ENCODE measurements around the gene PIP4K2B.

PIP4K2B gene

GRCh38 chr17:38743556-38744171 is 55.7 kb downstream of the PIP4K2B start:
- DNase-seq: no peak

GRCh38 chr17:38742411-38743308 is 56.7 kb downstream of the PIP4K2B start:
- DNase-seq: no peak

- no peak for DNase-seq
Observed at GRCh38 chr17:38741921-38742410, 57.4 kb downstream of the PIP4K2B start.

- no peak for DNase-seq
Observed at GRCh38 chr17:38741461-38741860, 57.9 kb downstream of the PIP4K2B start.

- DNase-seq: no peak
Observed at GRCh38 chr17:38740806-38741205, 58.5 kb downstream of the PIP4K2B start.

GRCh38 chr17:38740044-38740443 is 59.3 kb downstream of the PIP4K2B start:
- no peak for DNase-seq

GRCh38 chr17:38739305-38739704 is 60.1 kb downstream of the PIP4K2B start:
- DNase-seq: no peak

GRCh38 chr17:38738686-38739085 is 60.7 kb downstream of the PIP4K2B start:
- DNase-seq: no peak

GRCh38 chr17:38738007-38738662 is 61.2 kb downstream of the PIP4K2B start:
- DNase-seq: no peak

GRCh38 chr17:38735161-38735997 is 64.0 kb downstream of the PIP4K2B start:
- DNase-seq: peak; percentile 37

GRCh38 chr17:38733982-38734973 is 65.1 kb downstream of the PIP4K2B start:
- no peak for DNase-seq

- DNase-seq: no peak
Observed at GRCh38 chr17:38733282-38733981, 65.9 kb downstream of the PIP4K2B start.

GRCh38 chr17:38732376-38733281 is 66.7 kb downstream of the PIP4K2B start:
- no peak for DNase-seq

- peak; percentile 18 for DNase-seq
Observed at GRCh38 chr17:38731526-38732294, 67.6 kb downstream of the PIP4K2B start.

GRCh38 chr17:38730526-38731379 is 68.6 kb downstream of the PIP4K2B start:
- no peak for DNase-seq

GRCh38 chr17:38729886-38730525 is 69.3 kb downstream of the PIP4K2B start, which contains the start of gene CISD3:
Gene CISD3 (plus strand): TSS chr17:38730341. CDS start chr17:38730359, 18 bp downstream.
- peak; percentile 81 for DNase-seq

- no peak for DNase-seq
Observed at GRCh38 chr17:38729368-38729885, 69.9 kb downstream of the PIP4K2B start.

All from GDM1 (cell line).